ENCODE data around the gene C3orf18. TPM values are rescaled to one million over a fixed set of nuclear protein-coding genes. Genes with fewer than 3 reads are reported as not detected.
A peak's percentile ranks its signal among the peaks of the same experiment; 100 is the strongest.

Gene C3orf18
- total and polyA plus RNA-seq, 9 of the 15 experiments (the other 6 are each of a cell fraction or from before 2014, with no cell fraction given): 0.01 to 2.3 (median 0.94) TPM

- H3K9me3 ChIP-seq (replicated peaks; ENCODE audit: control insufficient read depth, insufficient read depth, low read depth, low read length): no peaks in the 10 kb centered on the region
- H3K36me3 ChIP-seq (ENCODE audit: control insufficient read depth, insufficient read depth, low read length): no peaks in the 10 kb centered on the region
- H3K4me1 ChIP-seq (replicated peaks in 1 of 2; ENCODE audit: control insufficient read depth in 2 of 2, insufficient read depth in 2 of 2, low read length in 2 of 2): peaks cover 0 to 12% of the 10 kb centered on the region in 2 experiments; a peak in 3 of 5 replicates
- intact Hi-C loops (cut with micrococcal nuclease) (no loop called here), in situ Hi-C loops (cut with MboI) (no loop called here)
- CTCF ChIA-PET (ENCODE audit: low intra/inter-chr PET ratio): interaction anchor here (0.6 to 1.4 kb wide), 2 partner anchors 26 to 100 kb away, joined by 3 read pairs; no protein-coding TSS in a partner anchor
- no peaks in the 10 kb centered on the region for H3K79me2 ChIP-seq (ENCODE audit: control insufficient read depth, insufficient read depth, low read length)
- H4K20me1 ChIP-seq (replicated peaks; ENCODE audit: control insufficient read depth, insufficient read depth, low read length): no peaks in the 10 kb centered on the region
- no peak overlapping the region for H3K27ac ChIP-seq (ENCODE audit: extremely low read depth, low read depth, low read length)
- BruUV-seq (replicated peaks): no TSS peak
- H3K27me3 ChIP-seq (ENCODE audit: control insufficient read depth in 2 of 2, insufficient read depth in 2 of 2, low read length in 2 of 2): peaks cover 0 to 30% of the 10 kb centered on the region in 2 experiments; a peak in 2 of 5 replicates
- WGBS (ENCODE audit: insufficient coverage, low coverage, missing lambda C conversion rate): no CpG with 5 or more reads among the region's 4 CpGs
- no peak overlapping the region for H3K4me2 ChIP-seq (ENCODE audit: insufficient read depth, low read length)
- H2AFZ ChIP-seq (ENCODE audit: low read depth, low read length): no peak overlapping the region
- TF ChIP-seq KDM1A (IDR thresholded peaks at IDR 0.05): no peak
- no peak for TF ChIP-seq ZNF395 (CRISPR knock-in tag; IDR thresholded peaks at IDR 0.05)
- TF ChIP-seq ZBTB34 (CRISPR knock-in tag; IDR thresholded peaks at IDR 0.05): no peak
- TF ChIP-seq MCM7 (IDR thresholded peaks at IDR 0.05): no peak
- no peak for TF ChIP-seq SMARCA4 (IDR thresholded peaks at IDR 0.05)
- no peak for TF ChIP-seq BRD9 (IDR thresholded peaks at IDR 0.05; ENCODE audit: low read depth, partially characterized antibody)
- TF ChIP-seq EGR1 (conservative IDR thresholded peaks at IDR 0.05): no peak
- TF ChIP-seq ZNF699 (CRISPR knock-in tag; IDR thresholded peaks at IDR 0.05; ENCODE audit: insufficient replicate concordance): no peak
- TF ChIP-seq, protein P1, sequence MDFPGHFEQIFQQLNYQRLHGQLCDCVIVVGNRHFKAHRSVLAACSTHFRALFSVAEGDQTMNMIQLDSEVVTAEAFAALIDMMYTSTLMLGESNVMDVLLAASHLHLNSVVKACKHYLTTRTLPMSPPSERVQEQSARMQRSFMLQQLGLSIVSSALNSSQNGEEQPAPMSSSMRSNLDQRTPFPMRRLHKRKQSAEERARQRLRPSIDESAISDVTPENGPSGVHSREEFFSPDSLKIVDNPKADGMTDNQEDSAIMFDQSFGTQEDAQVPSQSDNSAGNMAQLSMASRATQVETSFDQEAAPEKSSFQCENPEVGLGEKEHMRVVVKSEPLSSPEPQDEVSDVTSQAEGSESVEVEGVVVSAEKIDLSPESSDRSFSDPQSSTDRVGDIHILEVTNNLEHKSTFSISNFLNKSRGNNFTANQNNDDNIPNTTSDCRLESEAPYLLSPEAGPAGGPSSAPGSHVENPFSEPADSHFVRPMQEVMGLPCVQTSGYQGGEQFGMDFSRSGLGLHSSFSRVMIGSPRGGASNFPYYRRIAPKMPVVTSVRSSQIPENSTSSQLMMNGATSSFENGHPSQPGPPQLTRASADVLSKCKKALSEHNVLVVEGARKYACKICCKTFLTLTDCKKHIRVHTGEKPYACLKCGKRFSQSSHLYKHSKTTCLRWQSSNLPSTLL (IDR thresholded peaks at IDR 0.05): no peak
- TF ChIP-seq NRF1 (conservative IDR thresholded peaks at IDR 0.05 in 1 of 2, IDR thresholded peaks at IDR 0.05 in 1 of 2): no peak
- FAIRE-seq (no peak), DNase-seq (ENCODE audit: extremely low read depth in 1 of 4, low spot score in 3 of 4) (no peak), ATAC-seq (no peak)
- H3K9me1 ChIP-seq (ENCODE audit: control insufficient read depth, insufficient read depth, low read length): no peaks in the 10 kb centered on the region
- H3K4me3 ChIP-seq: no peak overlapping the region
- POLR2A ChIA-PET: no interaction called here
- H3K9ac ChIP-seq (ENCODE audit: insufficient read depth in 1 of 2, low read depth in 2 of 2, low read length in 2 of 2): peak overlapping the region in 1 of 2 experiments; percentile 45; a peak in 1 of 4 replicates
Measured at GRCh38 chr3:50516440-50516871, 51.1 kb downstream of the C3orf18 start.
